Esophagus muscularis mucosa (tissue), 3 donors: ENCODE data around the gene TMEM190.

ENCODE experiments used
- POLR2A ChIP-seq: fragments of 450-650 bp; IDR thresholded peaks from one replicate; pipeline ENCODE4 v1.6.1; 2017; ENCODE audit warnings: antibody characterized with exemption, moderate library complexity, mild to moderate bottlenecking, low read depth
- POLR2AphosphoS5 ChIP-seq, 2 donors: sonication (generic); formaldehyde crosslinking; IDR thresholded peaks; one replicate each; pipeline ENCODE4 v1.6.1; 2017; ENCODE audit warnings: antibody characterized with exemption in 2 of 2
- TF ChIP-seq, protein P1 (sequence below), 3 experiments: fragments of 200-600 bp in 2 of 3; fragments of 450-650 bp in 1 of 3; sonication (generic) in 2 of 3; IDR thresholded peaks; one replicate each; pipeline ENCODE4 v1.5.1; 2017 to 2019; ENCODE audit warnings: antibody characterized with exemption in 3 of 3, mild to moderate bottlenecking in 2 of 3, moderate library complexity in 1 of 3

DNA sequence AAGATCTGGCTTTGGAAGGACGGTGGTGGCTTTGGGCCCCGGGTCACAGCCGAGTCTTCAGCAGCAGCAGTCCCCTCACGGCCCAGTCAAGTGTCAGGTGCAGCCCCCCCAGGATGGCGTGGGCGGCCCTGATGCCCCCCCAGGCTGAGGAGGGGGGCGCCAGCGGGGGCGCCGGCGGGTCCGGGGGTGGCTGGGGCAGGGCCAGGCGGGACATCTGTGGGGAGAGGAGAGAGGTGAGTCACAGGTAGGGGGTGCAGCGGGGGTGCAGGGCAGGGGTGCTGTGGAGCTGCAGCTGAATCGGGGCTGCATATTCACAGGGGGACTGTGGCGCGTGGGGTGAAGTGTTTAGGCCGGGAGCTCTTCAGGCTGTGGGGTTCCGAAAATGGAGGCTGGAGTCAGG lies 10.7 kb upstream of the TMEM190 start:
- TF ChIP-seq POLR2A (no peak), POLR2AphosphoS5 (IDR thresholded peaks at IDR 0.05) (no peak)
- TF ChIP-seq, protein P1, sequence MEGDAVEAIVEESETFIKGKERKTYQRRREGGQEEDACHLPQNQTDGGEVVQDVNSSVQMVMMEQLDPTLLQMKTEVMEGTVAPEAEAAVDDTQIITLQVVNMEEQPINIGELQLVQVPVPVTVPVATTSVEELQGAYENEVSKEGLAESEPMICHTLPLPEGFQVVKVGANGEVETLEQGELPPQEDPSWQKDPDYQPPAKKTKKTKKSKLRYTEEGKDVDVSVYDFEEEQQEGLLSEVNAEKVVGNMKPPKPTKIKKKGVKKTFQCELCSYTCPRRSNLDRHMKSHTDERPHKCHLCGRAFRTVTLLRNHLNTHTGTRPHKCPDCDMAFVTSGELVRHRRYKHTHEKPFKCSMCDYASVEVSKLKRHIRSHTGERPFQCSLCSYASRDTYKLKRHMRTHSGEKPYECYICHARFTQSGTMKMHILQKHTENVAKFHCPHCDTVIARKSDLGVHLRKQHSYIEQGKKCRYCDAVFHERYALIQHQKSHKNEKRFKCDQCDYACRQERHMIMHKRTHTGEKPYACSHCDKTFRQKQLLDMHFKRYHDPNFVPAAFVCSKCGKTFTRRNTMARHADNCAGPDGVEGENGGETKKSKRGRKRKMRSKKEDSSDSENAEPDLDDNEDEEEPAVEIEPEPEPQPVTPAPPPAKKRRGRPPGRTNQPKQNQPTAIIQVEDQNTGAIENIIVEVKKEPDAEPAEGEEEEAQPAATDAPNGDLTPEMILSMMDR (IDR thresholded peaks at IDR 0.05): no peak
